NOMO-1 treated with DMSO at 0.1 percent for 48 hours (cell line): Measurements from ENCODE around the gene TDRD10.

Source experiments
- DNase-seq: peaks from one replicate; lab custom pipeline; 2025; ENCODE audit not compliant: unreplicated experiment; lab: John Stamatoyannopoulos, UW

Gene TDRD10

GRCh38 chr1:154551474-154551873 is 49.5 kb downstream of the TDRD10 start:
- DNase-seq: no peak

GRCh38 chr1:154552036-154552435 is 50.0 kb downstream of the TDRD10 start:
- DNase-seq: no peak

- no peak for DNase-seq
Observed at GRCh38 chr1:154553056-154554030, 51.3 kb downstream of the TDRD10 start.

GRCh38 chr1:154556422-154556821 is 54.4 kb downstream of the TDRD10 start:
- no peak for DNase-seq

- DNase-seq: no peak
Observed at GRCh38 chr1:154557248-154557938, 55.4 kb downstream of the TDRD10 start.

GRCh38 chr1:154557939-154558719 is 56.1 kb downstream of the TDRD10 start, which contains the start of gene UBE2Q1:
TSS of gene UBE2Q1 (minus strand) at chr1:154558662. CDS start at chr1:154558553, 109 bp downstream.
- DNase-seq: peak; percentile 2

- peak; percentile 99 for DNase-seq
Observed at GRCh38 chr1:154558720-154559465, 56.9 kb downstream of the TDRD10 start.

GRCh38 chr1:154559466-154560044 is 57.5 kb downstream of the TDRD10 start:
- peak; percentile 83 for DNase-seq

GRCh38 chr1:154565876-154566275 is 63.9 kb downstream of the TDRD10 start:
- no peak for DNase-seq

GRCh38 chr1:154567386-154568156 is 65.6 kb downstream of the TDRD10 start, which contains the start of gene CHRNB2:
TSS of gene CHRNB2 (plus strand) at chr1:154567778. CDS start at chr1:154568045, 267 bp downstream.
- peak; percentile 16 for DNase-seq

GRCh38 chr1:154568157-154568815 is 66.3 kb downstream of the TDRD10 start:
- DNase-seq: no peak

- no peak for DNase-seq
Observed at GRCh38 chr1:154571244-154571963, 69.4 kb downstream of the TDRD10 start.

GRCh38 chr1:154571964-154572288 is 69.9 kb downstream of the TDRD10 start:
- no peak for DNase-seq

GRCh38 chr1:154572468-154573167 is 70.6 kb downstream of the TDRD10 start:
- no peak for DNase-seq

- no peak for DNase-seq
Observed at GRCh38 chr1:154573168-154573510, 71.1 kb downstream of the TDRD10 start.

- DNase-seq: no peak
Observed at GRCh38 chr1:154574716-154575115, 72.7 kb downstream of the TDRD10 start.

- no peak for DNase-seq
Observed at GRCh38 chr1:154575147-154575927, 73.3 kb downstream of the TDRD10 start.
